ENCODE data around the gene TNFAIP6.

DNA sequence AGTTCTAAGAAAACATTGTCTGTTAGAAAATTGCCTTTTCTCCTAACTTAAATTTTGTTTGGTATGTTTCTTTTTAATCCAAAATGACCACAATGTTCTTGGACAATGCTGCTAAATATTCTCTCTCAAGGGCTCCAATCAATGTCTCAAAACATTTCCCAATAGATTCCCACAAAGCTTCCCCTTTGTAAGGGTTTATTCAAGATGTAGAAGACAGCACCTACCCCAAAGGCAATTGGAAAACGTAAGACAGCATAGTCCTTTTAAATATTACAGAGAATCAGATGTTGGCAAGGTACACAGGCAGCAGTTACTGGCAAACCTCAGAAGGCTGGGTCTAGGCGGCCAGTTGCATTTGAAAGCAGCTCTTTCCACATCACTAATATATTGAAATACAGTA is 34.0 kb downstream of the TNFAIP6 start:
- no peak for TF ChIP-seq PRRX2 (CRISPR knock-in tag; IDR thresholded peaks at IDR 0.05)
- TF ChIP-seq, protein P1, sequence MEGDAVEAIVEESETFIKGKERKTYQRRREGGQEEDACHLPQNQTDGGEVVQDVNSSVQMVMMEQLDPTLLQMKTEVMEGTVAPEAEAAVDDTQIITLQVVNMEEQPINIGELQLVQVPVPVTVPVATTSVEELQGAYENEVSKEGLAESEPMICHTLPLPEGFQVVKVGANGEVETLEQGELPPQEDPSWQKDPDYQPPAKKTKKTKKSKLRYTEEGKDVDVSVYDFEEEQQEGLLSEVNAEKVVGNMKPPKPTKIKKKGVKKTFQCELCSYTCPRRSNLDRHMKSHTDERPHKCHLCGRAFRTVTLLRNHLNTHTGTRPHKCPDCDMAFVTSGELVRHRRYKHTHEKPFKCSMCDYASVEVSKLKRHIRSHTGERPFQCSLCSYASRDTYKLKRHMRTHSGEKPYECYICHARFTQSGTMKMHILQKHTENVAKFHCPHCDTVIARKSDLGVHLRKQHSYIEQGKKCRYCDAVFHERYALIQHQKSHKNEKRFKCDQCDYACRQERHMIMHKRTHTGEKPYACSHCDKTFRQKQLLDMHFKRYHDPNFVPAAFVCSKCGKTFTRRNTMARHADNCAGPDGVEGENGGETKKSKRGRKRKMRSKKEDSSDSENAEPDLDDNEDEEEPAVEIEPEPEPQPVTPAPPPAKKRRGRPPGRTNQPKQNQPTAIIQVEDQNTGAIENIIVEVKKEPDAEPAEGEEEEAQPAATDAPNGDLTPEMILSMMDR (IDR thresholded peaks at IDR 0.05), result no peak
- no peak for TF ChIP-seq ZNF121 (CRISPR knock-in tag; IDR thresholded peaks at IDR 0.05)
- TF ChIP-seq SMAD3 (CRISPR knock-in tag; IDR thresholded peaks at IDR 0.05; ENCODE audit: borderline replicate concordance), result no peak
- TF ChIP-seq JUN (CRISPR knock-in tag; IDR thresholded peaks at IDR 0.05), result no peak
- no peak for TF ChIP-seq ETV6 (CRISPR knock-in tag; IDR thresholded peaks at IDR 0.05)
- TF ChIP-seq, protein P2, sequence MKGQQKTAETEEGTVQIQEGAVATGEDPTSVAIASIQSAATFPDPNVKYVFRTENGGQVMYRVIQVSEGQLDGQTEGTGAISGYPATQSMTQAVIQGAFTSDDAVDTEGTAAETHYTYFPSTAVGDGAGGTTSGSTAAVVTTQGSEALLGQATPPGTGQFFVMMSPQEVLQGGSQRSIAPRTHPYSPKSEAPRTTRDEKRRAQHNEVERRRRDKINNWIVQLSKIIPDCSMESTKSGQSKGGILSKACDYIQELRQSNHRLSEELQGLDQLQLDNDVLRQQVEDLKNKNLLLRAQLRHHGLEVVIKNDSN (CRISPR knock-in tag; IDR thresholded peaks at IDR 0.05), result no peak
- no peak for TF ChIP-seq FOXJ3 (CRISPR knock-in tag; IDR thresholded peaks at IDR 0.05; ENCODE audit: borderline replicate concordance)
- TF ChIP-seq, protein P3, sequence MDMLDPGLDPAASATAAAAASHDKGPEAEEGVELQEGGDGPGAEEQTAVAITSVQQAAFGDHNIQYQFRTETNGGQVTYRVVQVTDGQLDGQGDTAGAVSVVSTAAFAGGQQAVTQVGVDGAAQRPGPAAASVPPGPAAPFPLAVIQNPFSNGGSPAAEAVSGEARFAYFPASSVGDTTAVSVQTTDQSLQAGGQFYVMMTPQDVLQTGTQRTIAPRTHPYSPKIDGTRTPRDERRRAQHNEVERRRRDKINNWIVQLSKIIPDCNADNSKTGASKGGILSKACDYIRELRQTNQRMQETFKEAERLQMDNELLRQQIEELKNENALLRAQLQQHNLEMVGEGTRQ (CRISPR knock-in tag; IDR thresholded peaks at IDR 0.05), result no peak
- TF ChIP-seq, protein P4, sequence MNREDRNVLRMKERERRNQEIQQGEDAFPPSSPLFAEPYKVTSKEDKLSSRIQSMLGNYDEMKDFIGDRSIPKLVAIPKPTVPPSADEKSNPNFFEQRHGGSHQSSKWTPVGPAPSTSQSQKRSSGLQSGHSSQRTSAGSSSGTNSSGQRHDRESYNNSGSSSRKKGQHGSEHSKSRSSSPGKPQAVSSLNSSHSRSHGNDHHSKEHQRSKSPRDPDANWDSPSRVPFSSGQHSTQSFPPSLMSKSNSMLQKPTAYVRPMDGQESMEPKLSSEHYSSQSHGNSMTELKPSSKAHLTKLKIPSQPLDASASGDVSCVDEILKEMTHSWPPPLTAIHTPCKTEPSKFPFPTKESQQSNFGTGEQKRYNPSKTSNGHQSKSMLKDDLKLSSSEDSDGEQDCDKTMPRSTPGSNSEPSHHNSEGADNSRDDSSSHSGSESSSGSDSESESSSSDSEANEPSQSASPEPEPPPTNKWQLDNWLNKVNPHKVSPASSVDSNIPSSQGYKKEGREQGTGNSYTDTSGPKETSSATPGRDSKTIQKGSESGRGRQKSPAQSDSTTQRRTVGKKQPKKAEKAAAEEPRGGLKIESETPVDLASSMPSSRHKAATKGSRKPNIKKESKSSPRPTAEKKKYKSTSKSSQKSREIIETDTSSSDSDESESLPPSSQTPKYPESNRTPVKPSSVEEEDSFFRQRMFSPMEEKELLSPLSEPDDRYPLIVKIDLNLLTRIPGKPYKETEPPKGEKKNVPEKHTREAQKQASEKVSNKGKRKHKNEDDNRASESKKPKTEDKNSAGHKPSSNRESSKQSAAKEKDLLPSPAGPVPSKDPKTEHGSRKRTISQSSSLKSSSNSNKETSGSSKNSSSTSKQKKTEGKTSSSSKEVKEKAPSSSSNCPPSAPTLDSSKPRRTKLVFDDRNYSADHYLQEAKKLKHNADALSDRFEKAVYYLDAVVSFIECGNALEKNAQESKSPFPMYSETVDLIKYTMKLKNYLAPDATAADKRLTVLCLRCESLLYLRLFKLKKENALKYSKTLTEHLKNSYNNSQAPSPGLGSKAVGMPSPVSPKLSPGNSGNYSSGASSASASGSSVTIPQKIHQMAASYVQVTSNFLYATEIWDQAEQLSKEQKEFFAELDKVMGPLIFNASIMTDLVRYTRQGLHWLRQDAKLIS (CRISPR knock-in tag; IDR thresholded peaks at IDR 0.05; ENCODE audit: borderline replicate concordance), result no peak
- TF ChIP-seq, protein P5, sequence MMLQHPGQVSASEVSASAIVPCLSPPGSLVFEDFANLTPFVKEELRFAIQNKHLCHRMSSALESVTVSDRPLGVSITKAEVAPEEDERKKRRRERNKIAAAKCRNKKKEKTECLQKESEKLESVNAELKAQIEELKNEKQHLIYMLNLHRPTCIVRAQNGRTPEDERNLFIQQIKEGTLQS (CRISPR knock-in tag; conservative IDR thresholded peaks at IDR 0.05), result no peak

Data from WTC11 (cell line).